ENCODE results near the gene GPR137B. TPM values are rescaled to one million over a fixed set of nuclear protein-coding genes. Genes with fewer than 3 reads are reported as not detected.

Gene GPR137B
- total RNA-seq, 4 donors from 2014 or later = 0.75 to 5.5 (median 5.4) TPM

DNA sequence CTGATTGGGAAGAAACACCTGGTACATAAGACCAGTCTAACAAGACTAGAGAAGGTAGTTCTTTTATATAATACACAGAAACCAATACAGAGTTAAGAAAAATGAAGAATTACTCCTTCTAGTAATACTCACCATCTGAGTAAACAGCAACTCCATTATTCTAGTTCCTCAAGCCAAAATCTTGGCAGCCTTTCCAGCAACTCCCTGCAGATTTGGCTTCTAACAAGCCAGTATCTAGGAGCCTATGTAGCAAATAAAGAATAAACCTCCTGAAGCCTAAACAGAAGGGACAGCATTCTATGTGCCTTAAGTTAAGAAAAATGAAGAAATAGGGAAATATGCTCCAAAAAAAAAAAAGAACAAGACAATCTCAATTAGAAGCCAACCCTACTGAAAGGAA is 114.9 kb downstream of the GPR137B start:
- in situ Hi-C loops (cut with MboI; ENCODE audit: low sequenced_read_pairs in 4 of 4) (no loop called here), intact Hi-C loops (cut with DNase I; ENCODE audit: low total_unique reads) (no loop called here)
- DNase-seq = no peak
- peaks cover 0 to 7% of the 10 kb centered on the region in 2 donors for H3K36me3 ChIP-seq
- ATAC-seq = no peak
- no peak overlapping the region for H3K4me3 ChIP-seq
- H3K27ac ChIP-seq = no peak overlapping the region
- H3K27me3 ChIP-seq = no peaks in the 10 kb centered on the region
- H3K9me3 ChIP-seq = peaks cover 0 to 4% (median 0%) of the 10 kb centered on the region in 3 donors
- H3K4me1 ChIP-seq = peaks cover 0 to under 1% of the 10 kb centered on the region in 2 donors
- no peak for TF ChIP-seq POLR2A (IDR thresholded peaks at IDR 0.05)
- no peak for TF ChIP-seq CTCF (IDR thresholded peaks at IDR 0.05 in 4 of 5, conservative IDR thresholded peaks at IDR 0.05 in 1 of 5)

DNA sequence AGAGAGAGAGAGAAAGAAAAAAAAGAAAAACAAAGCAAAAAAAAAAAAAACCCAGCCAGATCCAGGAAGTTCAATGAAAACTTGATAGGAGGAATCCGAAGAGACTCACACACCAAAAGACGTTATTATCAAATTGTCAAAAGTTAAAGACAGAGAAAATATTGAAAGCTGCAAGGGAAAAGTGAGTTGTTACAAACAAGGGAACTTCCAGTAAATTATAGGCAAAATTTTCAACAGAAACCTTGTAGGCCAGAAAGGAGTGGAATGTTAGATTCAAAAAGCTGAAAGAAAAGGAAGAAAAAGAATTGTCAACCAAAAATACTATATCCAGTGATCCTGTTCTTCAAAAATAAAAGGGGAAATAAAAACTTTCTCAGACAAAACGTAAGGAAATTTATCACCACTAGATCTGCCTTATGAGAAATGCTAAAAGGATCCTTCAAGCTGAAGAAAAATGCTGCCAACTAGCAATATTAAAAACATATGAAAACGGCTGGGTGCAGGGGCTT is 115.8 kb downstream of the GPR137B start:
- Histone ChIP-seq H3K27ac (no peak overlapping the region), H3K4me1 (no peaks in the 10 kb centered on the region), H3K4me3 (no peak overlapping the region), H3K36me3 (peaks cover 0 to 15% of the 10 kb centered on the region in 2 donors), H3K9me3 (peaks cover 0 to 4% (median 0%) of the 10 kb centered on the region in 3 donors), H3K27me3 (no peaks in the 10 kb centered on the region)
- in situ Hi-C loops (cut with MboI; ENCODE audit: low sequenced_read_pairs in 4 of 4) = no loop called here
- ATAC-seq (no peak), DNase-seq (no peak)
- no peak for TF ChIP-seq POLR2A (IDR thresholded peaks at IDR 0.05)
- no peak for TF ChIP-seq CTCF (IDR thresholded peaks at IDR 0.05 in 4 of 5, conservative IDR thresholded peaks at IDR 0.05 in 1 of 5)
- intact Hi-C loops (cut with DNase I; ENCODE audit: low total_unique reads) = no loop called here

Other genes starting within 250 kb of the GPR137B start
- gene NID1, start 77.4 kb upstream of the GPR137B start, total RNA-seq = 10 to 100 TPM; 33.7 to 79.0 (median 51.7) TPM
- gene ERO1B, start 139.4 kb downstream of the GPR137B start, total RNA-seq = 10 to 100 TPM in 1 of 4 donors, 1 to 10 TPM in 3; 3.6 to 10.2 (median 5.8) TPM